ENCODE measurements around the gene AFAP1. TPM values are rescaled to one million over a fixed set of nuclear protein-coding genes. Genes with fewer than 3 reads are reported as not detected.

Gene AFAP1
- total RNA-seq, 1 donor from 2014 or later = 84.9 TPM

- DNase-seq (ENCODE audit: low spot score in 2 of 2) = no peak
- Histone ChIP-seq H3K27ac (no peak overlapping the region), H3K4me1 (no peaks in the 10 kb centered on the region), H3K27me3 (no peaks in the 10 kb centered on the region), H3K4me3 (no peak overlapping the region), H3K36me3 (no peaks in the 10 kb centered on the region), H3K9me3 (no peaks in the 10 kb centered on the region)
- intact Hi-C loops (cut with DNase I) = no loop called here
- TF ChIP-seq CTCF (IDR thresholded peaks at IDR 0.05) = no peak
Measured at GRCh38 chr4:7741946-7742806, 197.5 kb downstream of the AFAP1 start.

GRCh38 chr4:7740866-7741525, 198.7 kb downstream of the AFAP1 start:
- intact Hi-C loops (cut with DNase I) = no loop called here
- no peaks in the 10 kb centered on the region for H3K36me3 ChIP-seq
- DNase-seq (ENCODE audit: low spot score in 2 of 2) = no peak
- no peak for TF ChIP-seq CTCF (IDR thresholded peaks at IDR 0.05)
- H3K27me3 ChIP-seq = no peaks in the 10 kb centered on the region
- H3K27ac ChIP-seq = no peak overlapping the region
- H3K9me3 ChIP-seq = no peaks in the 10 kb centered on the region
- no peaks in the 10 kb centered on the region for H3K4me1 ChIP-seq
- no peak overlapping the region for H3K4me3 ChIP-seq

GRCh38 chr4:7739918-7740865, 199.5 kb downstream of the AFAP1 start:
- H3K36me3 ChIP-seq = no peaks in the 10 kb centered on the region
- H3K4me3 ChIP-seq = no peak overlapping the region
- intact Hi-C loops (cut with DNase I) = no loop called here

GRCh38 chr4:7739077-7739917, 200.4 kb downstream of the AFAP1 start:
- no peak overlapping the region for H3K27ac ChIP-seq
- DNase-seq (ENCODE audit: low spot score in 2 of 2) = no peak
- no peaks in the 10 kb centered on the region for H3K27me3 ChIP-seq
- H3K4me3 ChIP-seq = no peak overlapping the region
- no peaks in the 10 kb centered on the region for H3K4me1 ChIP-seq
- no peaks in the 10 kb centered on the region for H3K36me3 ChIP-seq
- H3K9me3 ChIP-seq = no peaks in the 10 kb centered on the region
- intact Hi-C loops (cut with DNase I) = no loop called here
- TF ChIP-seq CTCF (IDR thresholded peaks at IDR 0.05) = no peak

More at GRCh38 chr4:7739918-7740865, 199.5 kb downstream of the AFAP1 start:
- Histone ChIP-seq H3K4me1 (no peaks in the 10 kb centered on the region), H3K27ac (no peak overlapping the region), H3K27me3 (no peaks in the 10 kb centered on the region), H3K9me3 (no peaks in the 10 kb centered on the region)
- TF ChIP-seq CTCF (IDR thresholded peaks at IDR 0.05) = no peak
- no peak for DNase-seq (ENCODE audit: low spot score in 2 of 2)
